Mesodermal cell (in vitro differentiated cells): Measurements from ENCODE around the gene RPP14.

Source experiments
- H3K27ac ChIP-seq: 2 replicates; pipeline ENCODE4 v1.7.0; 2013; ENCODE audit warnings: mild to moderate bottlenecking, low read depth, low read length, moderate library complexity; ENCODE audit not compliant: severe bottlenecking
- H3K36me3 ChIP-seq: 2 replicates; pipeline ENCODE4 v1.7.1; 2013; ENCODE audit warnings: mild to moderate bottlenecking, low read length, moderate library complexity; ENCODE audit not compliant: control insufficient read depth, insufficient read depth
- H3K4me1 ChIP-seq: one replicate; pipeline ENCODE4 v1.7.1; 2013; ENCODE audit warnings: mild to moderate bottlenecking, low read length; ENCODE audit not compliant: insufficient read depth, control insufficient read depth, poor library complexity, severe bottlenecking
- H3K4me3 ChIP-seq: 2 replicates; pipeline ENCODE4 v1.7.0; 2013; ENCODE audit warnings: low read length, control low read depth, mild to moderate bottlenecking; ENCODE audit not compliant: insufficient read depth, poor library complexity, severe bottlenecking; ENCODE audit errors: extremely low read depth
- H3K9me3 ChIP-seq: 2 replicates; pipeline ENCODE4 v1.7.1; 2013; ENCODE audit warnings: mild to moderate bottlenecking, low read length, moderate library complexity; ENCODE audit not compliant: control insufficient read depth
- WGBS, 2 experiments: methylation state at CpG; one replicate each; pipeline ENCODE4 v1.1.5; 2013; ENCODE audit warnings: missing lambda C conversion rate in 2 of 2; ENCODE audit not compliant: insufficient coverage in 2 of 2; 5-methylcytosine and 5-hydroxymethylcytosine counted together

The RPP14 gene

GRCh38 chr3:58291671-58292338, 14.2 kb upstream of the RPP14 start:
- Histone ChIP-seq H3K4me1 (no peaks in the 10 kb centered on the region), H3K36me3 (no peaks in the 10 kb centered on the region), H3K9me3 (no peaks in the 10 kb centered on the region), H3K4me3 (no peak overlapping the region), H3K27ac (no peak overlapping the region)
- 73 to 80% methylated on average over 6 to 8 of the region's 9 CpGs for WGBS, 2 experiments

GRCh38 chr3:58292866-58293265, 13.2 kb upstream of the RPP14 start:
- H3K27ac ChIP-seq, result no peak overlapping the region
- H3K36me3 ChIP-seq, result no peaks in the 10 kb centered on the region
- H3K4me1 ChIP-seq, result no peaks in the 10 kb centered on the region
- H3K4me3 ChIP-seq, result no peak overlapping the region
- H3K9me3 ChIP-seq, result no peaks in the 10 kb centered on the region
- WGBS, 2 experiments, result 79 to 87% methylated on average over 9 of the region's 10 CpGs

- Histone ChIP-seq H3K36me3 (no peaks in the 10 kb centered on the region), H3K4me3 (no peak overlapping the region), H3K27ac (no peak overlapping the region), H3K9me3 (no peaks in the 10 kb centered on the region), H3K4me1 (no peaks in the 10 kb centered on the region)
- WGBS, 2 experiments, result 84 to 90% methylated on average over 3 to 9 of the region's 9 CpGs
Observed at GRCh38 chr3:58293516-58293915, 12.5 kb upstream of the RPP14 start.

GRCh38 chr3:58296269-58296668, 9.8 kb upstream of the RPP14 start:
- Histone ChIP-seq H3K4me3 (no peak overlapping the region), H3K9me3 (no peaks in the 10 kb centered on the region), H3K4me1 (no peaks in the 10 kb centered on the region), H3K27ac (no peak overlapping the region), H3K36me3 (no peaks in the 10 kb centered on the region)
- WGBS, 2 experiments, result 68% methylated on average over 4 to 5 of the region's 5 CpGs

GRCh38 chr3:58296843-58297242, 9.2 kb upstream of the RPP14 start:
- Histone ChIP-seq H3K4me3 (no peak overlapping the region), H3K4me1 (no peaks in the 10 kb centered on the region), H3K36me3 (no peaks in the 10 kb centered on the region), H3K27ac (no peak overlapping the region), H3K9me3 (no peaks in the 10 kb centered on the region)
- WGBS, 2 experiments, result 91 to 98% methylated on average over 5 of the region's 6 CpGs

GRCh38 chr3:58298190-58298589, 7.9 kb upstream of the RPP14 start:
- 100% methylated on average over 1 of the region's 3 CpGs for WGBS, 2 experiments
- H3K4me1 ChIP-seq, result no peaks in the 10 kb centered on the region
- no peaks in the 10 kb centered on the region for H3K9me3 ChIP-seq
- no peak overlapping the region for H3K27ac ChIP-seq
- H3K4me3 ChIP-seq, result no peak overlapping the region
- no peaks in the 10 kb centered on the region for H3K36me3 ChIP-seq

GRCh38 chr3:58299075-58299474, 7.0 kb upstream of the RPP14 start:
- Histone ChIP-seq H3K27ac (no peak overlapping the region), H3K9me3 (no peaks in the 10 kb centered on the region), H3K36me3 (no peaks in the 10 kb centered on the region), H3K4me3 (no peak overlapping the region), H3K4me1 (no peaks in the 10 kb centered on the region)
- WGBS, 2 experiments, result no CpG with 5 or more reads among the region's 2 CpGs

- Histone ChIP-seq H3K36me3 (no peaks in the 10 kb centered on the region), H3K9me3 (no peaks in the 10 kb centered on the region), H3K4me1 (no peaks in the 10 kb centered on the region), H3K4me3 (no peak overlapping the region), H3K27ac (no peak overlapping the region)
- 15 to 24% methylated on average over 6 of the region's 8 CpGs for WGBS, 2 experiments
Observed at GRCh38 chr3:58299839-58300516, 6.1 kb upstream of the RPP14 start.

- peaks cover 48% of the 10 kb centered on the region for H3K36me3 ChIP-seq
- H3K4me1 ChIP-seq, result no peaks in the 10 kb centered on the region
- no peaks in the 10 kb centered on the region for H3K9me3 ChIP-seq
- peak overlapping the region; percentile 76 for H3K4me3 ChIP-seq
- WGBS, 2 experiments, result 73 to 74% methylated on average over 5 to 8 of the region's 10 CpGs
- no peak overlapping the region for H3K27ac ChIP-seq
Observed at GRCh38 chr3:58307639-58308215, 1.7 kb downstream of the RPP14 start.

GRCh38 chr3:58308728-58309127, 2.7 kb downstream of the RPP14 start:
- 100% methylated on average over 1 of the region's 1 CpG for WGBS, 2 experiments
- Histone ChIP-seq H3K4me1 (no peaks in the 10 kb centered on the region), H3K27ac (no peak overlapping the region), H3K4me3 (no peak overlapping the region), H3K9me3 (no peaks in the 10 kb centered on the region), H3K36me3 (peaks cover 58% of the 10 kb centered on the region)

- Histone ChIP-seq H3K27ac (no peak overlapping the region), H3K9me3 (no peaks in the 10 kb centered on the region), H3K36me3 (peaks cover 73% of the 10 kb centered on the region), H3K4me3 (no peak overlapping the region), H3K4me1 (no peaks in the 10 kb centered on the region)
- WGBS, 2 experiments, result 86 to 88% methylated on average over 1 to 2 of the region's 2 CpGs
Observed at GRCh38 chr3:58317811-58318210, 11.8 kb downstream of the RPP14 start.
